PFSK-1 (cell line): ENCODE measurements around the gene SRD5A3.

Source experiments
- FOXP2 ChIP-seq: optimal IDR thresholded peaks from 2 replicates; pipeline ENCODE3; 2011; ENCODE audit warnings: borderline replicate concordance, control low read depth, inconsistent platforms; ENCODE audit not compliant: insufficient read depth; ENCODE audit errors: extremely low read length, extremely low read depth
- POLR2AphosphoS5 ChIP-seq: IDR thresholded peaks from 2 replicates; pipeline ENCODE4 v1.6.1; 2012; ENCODE audit warnings: low read depth, mild to moderate bottlenecking, control low read depth, low read length, moderate library complexity
- SIN3A ChIP-seq: IDR thresholded peaks from 2 replicates; pipeline ENCODE4 v1.6.1; 2012; ENCODE audit warnings: mild to moderate bottlenecking, low read length, moderate library complexity, borderline replicate concordance; ENCODE audit not compliant: insufficient read depth
- TAF1 ChIP-seq: IDR thresholded peaks from 2 replicates; pipeline ENCODE4 v1.6.1; 2012; ENCODE audit warnings: low read length, control low read depth, borderline replicate concordance; ENCODE audit not compliant: insufficient read depth
- TF ChIP-seq, protein P1 (sequence below), 2 experiments: IDR thresholded peaks; 2 replicates each; pipeline versions ENCODE4 v1.6.1 to v1.8.0; 2011 to 2012; ENCODE audit warnings: low read depth in 2 of 2, low read length in 2 of 2, control low read depth in 1 of 2, inconsistent platforms in 1 of 2, mild to moderate bottlenecking in 1 of 2, moderate library complexity in 1 of 2; ENCODE audit not compliant: insufficient read depth in 1 of 2

The SRD5A3 gene

DNA sequence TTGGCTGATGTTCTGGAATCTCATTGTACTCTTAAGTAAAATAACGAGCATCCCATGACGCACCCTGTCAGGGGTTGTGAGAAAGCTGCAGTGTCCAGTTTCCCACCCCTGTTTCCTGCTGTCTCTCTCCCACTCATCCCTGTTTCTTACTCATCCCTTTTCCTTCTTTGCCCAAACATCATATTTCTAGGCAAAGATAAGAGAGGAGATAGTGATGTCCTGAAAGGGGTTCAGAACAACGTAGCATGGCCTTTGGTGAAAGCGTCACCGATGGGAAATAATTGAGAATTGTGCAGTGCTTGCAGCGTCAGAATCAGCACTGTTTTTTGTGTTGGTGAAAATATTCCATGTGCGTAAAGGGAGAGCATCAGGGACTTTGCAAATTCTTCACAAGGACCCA lies 26.2 kb downstream of the SRD5A3 start:
- TF ChIP-seq TAF1 (no peak), FOXP2 (no peak), POLR2AphosphoS5 (no peak), SIN3A (no peak)
- TF ChIP-seq, protein P1, sequence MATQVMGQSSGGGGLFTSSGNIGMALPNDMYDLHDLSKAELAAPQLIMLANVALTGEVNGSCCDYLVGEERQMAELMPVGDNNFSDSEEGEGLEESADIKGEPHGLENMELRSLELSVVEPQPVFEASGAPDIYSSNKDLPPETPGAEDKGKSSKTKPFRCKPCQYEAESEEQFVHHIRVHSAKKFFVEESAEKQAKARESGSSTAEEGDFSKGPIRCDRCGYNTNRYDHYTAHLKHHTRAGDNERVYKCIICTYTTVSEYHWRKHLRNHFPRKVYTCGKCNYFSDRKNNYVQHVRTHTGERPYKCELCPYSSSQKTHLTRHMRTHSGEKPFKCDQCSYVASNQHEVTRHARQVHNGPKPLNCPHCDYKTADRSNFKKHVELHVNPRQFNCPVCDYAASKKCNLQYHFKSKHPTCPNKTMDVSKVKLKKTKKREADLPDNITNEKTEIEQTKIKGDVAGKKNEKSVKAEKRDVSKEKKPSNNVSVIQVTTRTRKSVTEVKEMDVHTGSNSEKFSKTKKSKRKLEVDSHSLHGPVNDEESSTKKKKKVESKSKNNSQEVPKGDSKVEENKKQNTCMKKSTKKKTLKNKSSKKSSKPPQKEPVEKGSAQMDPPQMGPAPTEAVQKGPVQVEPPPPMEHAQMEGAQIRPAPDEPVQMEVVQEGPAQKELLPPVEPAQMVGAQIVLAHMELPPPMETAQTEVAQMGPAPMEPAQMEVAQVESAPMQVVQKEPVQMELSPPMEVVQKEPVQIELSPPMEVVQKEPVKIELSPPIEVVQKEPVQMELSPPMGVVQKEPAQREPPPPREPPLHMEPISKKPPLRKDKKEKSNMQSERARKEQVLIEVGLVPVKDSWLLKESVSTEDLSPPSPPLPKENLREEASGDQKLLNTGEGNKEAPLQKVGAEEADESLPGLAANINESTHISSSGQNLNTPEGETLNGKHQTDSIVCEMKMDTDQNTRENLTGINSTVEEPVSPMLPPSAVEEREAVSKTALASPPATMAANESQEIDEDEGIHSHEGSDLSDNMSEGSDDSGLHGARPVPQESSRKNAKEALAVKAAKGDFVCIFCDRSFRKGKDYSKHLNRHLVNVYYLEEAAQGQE (IDR thresholded peaks at IDR 0.05; ENCODE audit: insufficient read depth in 1 of 2, low read depth in 2 of 2, low read length in 2 of 2), result no peak

- TF ChIP-seq SIN3A (no peak), FOXP2 (no peak), TAF1 (no peak), POLR2AphosphoS5 (no peak)
- TF ChIP-seq, protein P1 (IDR thresholded peaks at IDR 0.05; ENCODE audit: insufficient read depth in 1 of 2, low read depth in 2 of 2, low read length in 2 of 2), result no peak
Measured at GRCh38 chr4:55373461-55373860, 27.4 kb downstream of the SRD5A3 start.

GRCh38 chr4:55376698-55377097 lies 30.7 kb downstream of the SRD5A3 start:
- TF ChIP-seq TAF1 (no peak), FOXP2 (no peak), SIN3A (no peak), POLR2AphosphoS5 (no peak)
- TF ChIP-seq, protein P1 (IDR thresholded peaks at IDR 0.05; ENCODE audit: insufficient read depth in 1 of 2, low read depth in 2 of 2, low read length in 2 of 2), result no peak

DNA sequence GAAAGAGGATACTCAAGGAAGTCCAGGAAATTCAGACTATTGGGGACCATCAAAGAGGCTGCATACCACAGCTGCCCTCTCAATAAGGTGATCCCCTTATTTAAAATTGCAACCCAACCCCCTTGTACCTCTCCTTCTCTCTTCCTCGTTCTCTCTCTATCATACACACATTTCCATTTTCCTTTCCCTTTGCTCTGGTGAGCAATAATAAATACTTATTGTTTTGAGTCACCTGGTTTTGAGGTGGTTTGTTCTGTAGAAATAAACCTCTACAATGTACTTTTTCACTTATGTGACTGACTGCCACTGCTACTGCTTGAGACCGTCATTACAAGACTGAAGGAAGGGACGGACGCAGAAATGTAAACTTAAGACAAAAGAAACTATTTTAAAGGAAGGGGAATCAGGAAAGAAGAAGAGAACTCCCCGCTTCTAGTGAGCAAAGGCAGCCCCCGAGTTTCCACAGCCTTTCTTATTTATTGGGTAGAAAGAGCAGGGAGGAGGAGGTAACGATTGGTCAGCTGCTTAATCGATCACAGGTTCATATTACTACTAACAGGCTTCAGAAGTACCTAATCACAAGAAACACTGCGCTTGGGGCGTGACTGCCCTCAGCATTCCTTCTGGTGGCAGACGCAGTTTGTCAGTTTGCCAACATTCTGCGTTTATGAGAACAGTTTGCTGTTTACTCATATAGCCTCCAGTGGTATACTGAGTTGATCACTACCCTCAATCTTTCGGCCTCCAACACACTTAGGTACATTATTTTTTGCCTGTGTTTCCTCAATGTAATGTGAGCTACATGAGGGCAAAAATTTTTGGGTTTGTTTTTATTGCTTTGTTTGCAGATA lies 32.8 kb downstream of the SRD5A3 start:
- TF ChIP-seq TAF1 (no peak), SIN3A (no peak), POLR2AphosphoS5 (no peak), FOXP2 (no peak)
- TF ChIP-seq, protein P1 (IDR thresholded peaks at IDR 0.05; ENCODE audit: insufficient read depth in 1 of 2, low read depth in 2 of 2, low read length in 2 of 2), result no peak
